GM19395 (cell line): Measurements from ENCODE around the gene NRCAM.
"Not testable (repeated sequence)": the region's sequence is repeated elsewhere in the genome, so short reads cannot be mapped to it uniquely, and the experiment has no call there.

Experiments
- ATAC-seq: cut with Tn5 transposase; IDR thresholded peaks from one replicate; pipeline ENCODE4 v1.9.1; 2021; ENCODE audit warnings: mild to moderate bottlenecking, moderate library complexity; ENCODE audit not compliant: unreplicated experiment

The NRCAM gene

DNA sequence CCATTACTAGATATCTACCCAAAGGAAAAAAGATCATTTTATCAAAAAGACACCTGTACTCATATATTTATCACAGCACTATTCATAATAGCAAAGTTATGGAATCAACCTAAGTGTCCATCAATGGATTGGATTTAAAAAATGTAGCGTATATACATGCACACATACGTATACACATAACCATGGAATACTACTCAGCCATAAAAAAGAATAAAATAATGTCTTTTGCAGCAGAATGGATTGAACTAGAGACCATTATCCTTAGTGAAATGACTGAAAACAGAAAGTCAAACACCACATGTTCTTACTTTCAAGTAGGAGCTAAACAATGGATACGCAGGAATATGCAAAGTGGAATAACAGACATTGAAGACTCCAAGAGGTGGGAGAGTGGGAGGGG lies 168.4 kb downstream of the NRCAM start:
- ATAC-seq: no peak

DNA sequence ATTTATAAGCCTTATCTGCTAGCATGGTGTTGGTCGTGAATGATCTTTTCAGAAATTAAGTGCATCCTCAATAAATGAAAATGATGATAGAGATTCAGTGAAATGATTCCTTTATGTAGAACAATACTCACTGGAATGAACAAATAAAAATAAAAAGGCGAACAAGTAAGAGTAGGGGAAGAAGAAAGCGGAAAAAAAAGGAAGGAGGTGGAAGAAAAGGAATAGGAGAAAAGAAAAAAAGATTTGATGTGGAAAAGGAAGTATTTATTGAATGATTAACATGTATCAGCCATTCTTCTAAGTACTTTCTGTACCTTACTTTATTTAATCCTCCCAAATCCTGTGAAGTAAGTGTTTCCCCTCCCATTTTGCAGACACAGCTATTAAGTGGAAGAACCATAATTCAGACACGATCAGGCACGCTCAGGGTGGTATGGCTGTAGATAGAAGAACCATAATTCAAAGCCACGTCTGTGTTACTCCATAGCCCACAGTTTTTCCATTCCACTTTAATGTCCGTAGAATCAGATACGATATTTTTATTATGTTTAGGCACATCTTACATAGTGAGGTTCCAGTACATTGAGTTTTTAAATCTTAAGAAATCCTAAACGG lies 169.8 kb downstream of the NRCAM start:
- ATAC-seq: no peak

DNA sequence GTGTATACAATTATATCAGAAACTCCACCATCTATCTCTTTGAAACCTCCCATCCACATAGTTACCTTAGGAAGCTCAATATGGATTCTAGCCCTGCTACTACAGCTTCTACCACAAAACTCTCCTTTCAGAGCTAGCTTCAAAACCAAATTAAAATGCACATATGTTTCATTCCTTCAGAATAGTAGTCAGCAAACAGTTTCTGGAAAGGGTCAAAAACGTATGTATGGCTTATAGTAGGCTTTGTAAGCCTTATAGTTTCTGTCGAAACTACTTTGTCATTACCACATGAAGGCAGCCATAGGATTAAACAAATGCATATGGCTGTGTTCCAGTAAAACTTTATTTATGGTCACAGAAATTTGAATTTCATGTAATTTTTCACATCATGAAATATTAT lies 170.5 kb downstream of the NRCAM start:
- ATAC-seq: no peak

DNA sequence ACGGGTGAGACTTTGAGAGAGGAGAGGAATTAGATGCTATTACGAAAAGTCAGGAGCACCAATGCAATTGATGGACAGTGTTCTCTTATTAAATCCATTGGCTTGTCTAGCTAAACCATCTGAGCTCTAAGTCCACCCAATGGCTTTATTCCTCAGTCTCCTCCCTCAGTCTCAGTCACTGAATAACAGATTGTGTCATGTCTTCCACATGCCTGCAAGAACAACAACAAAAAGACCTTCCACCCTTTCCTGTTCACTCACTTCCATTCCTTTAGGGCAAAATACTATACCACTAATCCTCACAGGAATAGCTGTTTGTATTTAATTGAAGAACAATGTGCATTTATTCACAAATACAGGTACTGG lies 171.2 kb downstream of the NRCAM start:
- ATAC-seq: no peak

DNA sequence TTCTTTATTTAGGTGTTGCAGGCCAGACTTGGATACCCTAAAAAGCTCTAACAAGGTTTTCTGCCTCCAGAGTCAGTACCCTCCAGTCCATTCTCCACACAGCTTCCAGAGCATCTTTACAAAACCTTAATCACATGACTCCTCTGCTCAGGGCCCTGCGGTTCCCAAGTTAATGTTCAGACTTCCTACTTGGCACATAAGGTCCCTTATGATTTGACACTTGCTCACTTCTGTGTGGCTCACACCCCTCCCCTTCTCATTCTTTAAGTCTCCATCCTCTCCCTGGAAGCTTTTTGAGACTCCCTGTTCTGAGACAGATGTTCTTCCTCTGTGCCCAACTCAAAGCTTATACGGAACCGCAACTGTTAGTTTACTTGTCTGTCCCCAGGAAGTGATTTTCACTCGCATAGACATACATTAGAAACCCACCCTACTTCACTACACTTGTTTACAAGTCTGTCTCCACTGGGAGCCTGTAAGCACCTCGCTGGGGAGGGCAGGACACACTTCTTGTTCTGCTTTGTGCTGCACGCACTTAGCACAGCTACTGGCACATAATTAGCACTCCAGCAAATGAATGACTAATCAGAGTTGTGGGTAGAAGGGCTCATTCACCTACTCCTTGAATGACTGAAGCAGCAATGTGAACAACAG lies 171.8 kb downstream of the NRCAM start:
- ATAC-seq: peak; percentile 80

DNA sequence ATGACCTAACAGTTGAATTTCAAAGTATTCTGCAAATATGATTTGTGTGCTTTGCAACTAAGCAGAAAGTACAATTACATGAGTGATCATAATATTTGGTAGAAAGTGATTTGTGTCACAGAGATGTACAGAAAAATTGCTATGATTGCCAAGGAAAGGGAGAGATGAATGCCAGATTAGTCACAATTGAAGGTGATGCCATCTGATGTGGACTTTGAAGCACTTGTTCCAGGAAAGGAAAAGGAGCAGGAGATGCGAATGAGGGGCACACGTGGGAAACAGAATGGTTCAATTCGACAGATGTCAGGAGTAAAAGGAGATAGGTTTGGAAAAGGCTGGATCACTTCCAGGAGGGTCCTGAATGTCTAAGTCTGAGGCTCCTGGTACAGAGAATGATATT lies 173.0 kb downstream of the NRCAM start:
- no peak for ATAC-seq

DNA sequence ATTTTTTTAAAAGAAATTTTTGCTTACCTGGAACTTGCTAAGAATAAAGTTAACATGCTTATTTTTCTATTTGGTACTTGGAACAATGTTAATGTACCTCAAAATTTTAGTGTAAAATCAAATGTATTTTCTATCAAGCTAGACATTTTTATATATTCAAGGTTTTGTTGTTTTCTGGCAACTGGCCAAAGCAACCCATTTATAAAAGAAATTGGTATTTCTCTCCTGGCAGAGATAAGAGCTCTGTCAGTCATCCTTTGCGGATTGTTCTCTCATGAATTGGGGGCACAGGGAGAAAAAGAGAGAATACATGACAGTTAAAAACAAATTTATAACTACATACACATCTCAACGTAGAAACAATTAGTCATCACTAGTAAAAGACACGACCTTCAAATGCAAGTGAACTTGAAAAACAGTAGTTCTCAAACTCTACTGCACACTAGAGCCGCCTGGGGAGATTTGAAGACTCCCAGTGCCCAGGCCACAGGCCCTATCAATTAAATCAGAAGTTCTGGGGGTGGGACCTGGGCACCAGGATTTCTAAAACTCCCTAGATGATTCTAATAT lies 173.7 kb downstream of the NRCAM start:
- no peak for ATAC-seq

DNA sequence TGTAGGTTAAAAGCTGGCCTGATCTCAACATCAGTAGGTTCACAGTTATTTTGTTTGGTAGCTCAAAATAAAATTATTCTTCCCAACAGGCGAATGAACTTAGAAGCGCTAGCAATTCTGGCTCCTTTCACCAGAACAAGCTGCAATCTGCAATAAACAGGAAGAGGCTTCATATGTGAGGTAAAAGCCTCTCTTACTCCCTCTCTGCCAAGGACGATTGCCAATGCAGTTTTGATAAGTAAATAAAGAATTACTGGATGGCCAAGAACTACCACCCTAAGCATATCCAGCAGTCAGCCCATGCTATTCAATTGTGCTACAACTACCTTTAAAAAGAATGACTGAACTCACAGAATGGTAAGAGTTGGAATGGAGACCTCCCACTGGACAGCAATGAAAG lies 176.1 kb downstream of the NRCAM start:
- ATAC-seq: no peak

DNA sequence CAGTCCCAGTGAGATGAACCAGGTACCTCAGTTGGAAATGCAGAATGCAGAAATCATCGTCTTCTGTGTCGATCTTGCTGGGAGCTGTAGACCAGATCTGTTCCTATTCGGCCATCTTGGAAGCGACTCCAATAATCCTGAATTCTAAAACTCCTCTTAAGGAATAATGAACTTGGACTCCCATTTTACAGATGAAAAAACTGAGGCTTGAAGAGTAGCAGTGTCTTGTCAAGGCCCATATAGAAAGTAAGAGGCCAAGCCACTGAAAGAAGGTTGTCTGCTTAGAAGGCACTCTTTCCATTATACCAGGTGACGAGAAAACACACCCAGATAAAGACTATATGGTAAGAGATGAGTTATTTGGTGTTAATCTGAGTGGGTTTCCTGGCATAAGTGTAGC lies 177.5 kb downstream of the NRCAM start:
- no peak for ATAC-seq

DNA sequence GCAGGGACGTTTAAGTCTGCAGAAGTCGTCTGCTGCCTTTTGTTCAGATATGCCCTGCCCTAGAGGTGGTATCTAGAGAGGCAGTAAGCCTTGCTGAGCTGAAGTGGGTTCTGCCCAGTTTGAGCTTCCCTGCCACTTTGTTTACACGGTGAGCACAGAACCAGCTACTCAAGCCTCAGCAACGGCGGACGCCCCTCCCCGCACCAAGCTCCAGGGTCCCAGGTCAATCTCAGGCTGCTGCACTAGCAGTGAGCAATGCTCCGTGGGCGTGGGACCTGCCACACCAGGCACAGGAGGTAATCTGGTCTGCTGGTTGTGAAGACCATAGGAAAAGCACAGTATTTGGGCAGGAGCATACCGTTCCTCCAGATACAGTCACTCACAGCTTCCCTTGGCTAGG lies 178.0 kb downstream of the NRCAM start:
- ATAC-seq: no peak

DNA sequence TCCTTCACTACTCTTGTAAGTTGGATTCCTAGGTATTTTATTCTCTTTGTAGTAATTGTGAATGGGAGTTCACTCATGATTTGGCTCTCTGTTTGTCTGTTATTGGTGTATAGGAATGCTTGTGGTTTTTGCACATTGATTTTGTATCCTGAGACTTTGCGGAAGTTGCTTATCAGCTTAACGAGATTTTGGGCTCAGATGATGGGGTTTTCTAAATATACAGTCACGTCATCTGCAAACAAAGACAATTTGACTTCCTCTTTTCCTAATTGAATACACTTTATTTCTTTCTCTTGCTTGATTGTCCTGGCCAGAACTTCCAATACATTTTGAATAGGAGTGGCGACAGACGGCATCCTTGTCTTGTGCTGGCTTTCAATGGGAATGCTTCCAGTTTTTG lies 181.8 kb downstream of the NRCAM start:
- not testable (repeated sequence) for ATAC-seq

DNA sequence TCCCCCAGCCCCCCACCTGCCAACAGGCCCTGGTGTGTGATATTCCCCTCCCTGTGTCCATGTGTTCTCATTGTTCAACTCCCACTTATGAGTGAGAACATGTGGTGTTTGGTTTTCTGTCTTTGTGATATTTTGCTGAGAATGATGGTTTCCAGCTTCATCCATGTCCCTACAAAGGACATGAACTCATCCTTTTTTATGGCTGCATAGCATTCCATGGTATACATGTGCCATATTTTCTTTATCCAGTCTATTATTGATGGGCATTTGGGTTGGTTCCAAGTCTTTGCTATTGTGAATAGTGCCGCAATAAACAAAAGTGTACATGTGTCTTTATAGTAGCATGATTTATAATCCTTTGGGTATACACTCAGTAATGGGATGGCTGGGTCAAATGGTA lies 183.3 kb downstream of the NRCAM start:
- not testable (repeated sequence) for ATAC-seq

DNA sequence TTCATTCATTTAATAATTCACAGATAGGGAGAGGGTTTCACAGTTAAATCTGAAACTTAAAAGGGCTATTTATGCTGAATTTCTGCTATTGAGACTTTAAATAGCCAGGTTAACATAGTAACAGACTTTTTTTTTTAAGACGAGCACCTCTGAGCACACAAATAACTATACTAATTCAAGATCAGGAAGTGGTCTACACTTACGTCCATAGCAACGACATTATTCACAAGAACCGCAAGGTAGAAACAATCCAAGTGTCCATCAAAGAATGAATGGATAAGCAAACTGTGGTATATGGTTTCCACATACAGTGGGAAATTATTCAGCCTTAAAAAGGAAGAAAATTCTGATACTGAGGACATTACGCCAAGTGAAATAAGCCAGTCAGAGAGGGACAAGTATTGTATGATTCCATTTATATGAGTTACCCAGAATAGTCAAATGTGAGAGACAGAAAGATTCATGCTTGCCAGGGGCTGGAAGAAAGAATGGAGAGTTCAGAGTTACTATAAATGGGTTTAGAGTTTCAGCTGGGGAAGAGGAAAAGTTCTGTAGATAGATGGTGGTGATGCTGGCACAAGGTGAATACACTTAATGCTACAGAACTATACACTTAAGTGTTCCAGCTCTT lies 185.7 kb downstream of the NRCAM start:
- peak; percentile 67 for ATAC-seq

DNA sequence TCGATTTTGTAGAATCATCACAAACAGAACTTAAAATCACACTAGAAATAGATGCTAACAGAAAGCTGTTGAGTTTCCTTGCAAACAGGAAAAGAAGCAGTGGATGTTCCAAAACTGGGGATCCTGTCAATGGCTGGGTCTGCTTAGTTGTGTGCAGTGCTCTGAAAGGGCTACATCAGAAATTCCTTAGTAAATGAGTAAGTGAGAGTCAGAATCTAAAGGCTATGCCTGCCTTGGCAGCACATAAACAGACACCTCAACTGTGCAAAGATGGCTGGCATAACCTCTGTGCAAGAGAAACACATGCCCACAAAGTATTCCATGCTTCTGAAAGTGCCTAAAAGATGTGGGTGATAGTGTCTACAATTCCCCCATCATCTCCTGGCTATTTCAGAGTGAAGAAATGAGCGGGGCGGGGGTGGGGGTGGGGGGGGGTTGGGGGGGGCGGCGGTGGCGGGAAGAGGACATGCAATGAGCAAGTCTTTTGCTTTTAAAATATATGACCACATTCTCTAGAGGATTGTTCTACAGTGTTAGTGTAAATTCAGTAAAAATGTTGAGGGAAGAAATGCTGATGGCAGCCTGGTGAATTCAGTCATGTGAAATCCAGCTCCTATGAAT lies 187.9 kb downstream of the NRCAM start:
- ATAC-seq: no peak

DNA sequence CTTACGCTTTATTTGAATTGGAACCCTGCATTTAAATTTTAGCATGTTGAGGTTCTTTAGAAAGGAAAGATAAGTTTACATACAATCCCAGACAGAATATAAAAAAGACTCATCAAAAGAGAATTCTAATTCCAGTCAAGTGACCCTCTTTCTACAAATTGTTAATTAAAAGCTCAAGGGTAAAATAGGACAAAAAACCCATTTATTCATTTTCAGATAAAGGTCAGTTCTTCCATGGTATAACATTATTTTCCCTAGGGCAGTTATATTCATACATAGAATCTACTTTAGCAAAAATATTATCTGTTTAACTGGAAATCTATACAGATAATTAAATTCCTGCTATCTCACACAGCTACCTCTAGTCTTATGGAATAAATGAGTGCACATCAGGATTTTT lies 188.6 kb downstream of the NRCAM start:
- no peak for ATAC-seq

DNA sequence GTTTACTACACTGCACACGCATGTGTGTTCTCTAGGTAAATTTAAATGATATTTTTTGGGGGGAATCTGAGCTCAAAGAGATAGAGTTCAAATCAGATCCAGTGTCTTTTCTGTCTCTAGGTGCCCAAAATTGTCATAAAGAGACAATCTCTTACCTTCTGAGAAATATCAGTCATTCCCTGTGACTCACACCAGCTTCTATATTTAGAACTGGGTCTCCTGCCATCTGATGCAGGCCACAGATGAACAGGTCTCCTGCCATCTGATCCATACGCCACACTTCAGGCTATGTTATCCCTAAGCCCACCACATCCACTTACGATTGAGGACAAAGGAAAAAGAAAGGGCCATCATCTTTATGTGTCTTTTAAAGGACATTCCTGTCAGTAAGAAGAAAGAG lies 189.7 kb downstream of the NRCAM start:
- ATAC-seq: no peak

DNA sequence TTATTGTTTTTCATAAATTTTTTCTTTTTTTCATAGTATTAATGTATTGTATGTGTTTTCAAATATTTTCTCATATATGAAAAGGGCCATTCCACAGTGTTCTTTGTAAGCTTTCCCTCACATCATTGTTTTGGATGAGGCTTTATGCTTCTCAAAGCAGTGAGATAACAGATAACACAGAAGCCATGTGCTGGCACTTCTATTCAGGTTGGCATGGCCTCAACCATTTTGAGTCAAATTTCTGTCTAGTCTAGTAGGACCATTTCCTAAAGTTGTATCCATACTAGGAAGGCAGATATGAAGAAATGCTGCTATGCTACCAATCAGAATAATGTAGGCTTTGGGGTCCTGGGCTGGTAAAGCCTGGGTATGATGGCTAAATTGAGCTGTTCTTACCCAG lies 190.2 kb downstream of the NRCAM start:
- no peak for ATAC-seq

DNA sequence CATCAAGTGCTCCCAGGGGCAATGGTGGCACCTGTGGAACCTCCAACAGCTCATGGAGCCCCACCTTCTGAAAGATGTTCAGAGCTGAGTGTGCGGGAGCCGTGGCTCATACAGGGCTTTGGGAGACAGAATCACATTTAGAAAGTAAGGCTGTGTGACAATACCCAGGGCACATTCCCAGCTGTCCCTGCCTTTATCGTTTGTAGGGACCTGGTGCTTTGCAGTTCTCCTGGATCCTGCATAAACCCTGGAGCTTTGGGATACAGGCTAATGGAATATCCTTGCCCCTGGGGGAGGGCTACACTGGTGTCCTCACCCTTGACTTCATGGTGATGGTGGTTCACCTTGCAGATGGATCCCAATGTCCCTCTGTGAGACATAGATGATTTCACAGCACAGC lies 191.2 kb downstream of the NRCAM start:
- no peak for ATAC-seq

DNA sequence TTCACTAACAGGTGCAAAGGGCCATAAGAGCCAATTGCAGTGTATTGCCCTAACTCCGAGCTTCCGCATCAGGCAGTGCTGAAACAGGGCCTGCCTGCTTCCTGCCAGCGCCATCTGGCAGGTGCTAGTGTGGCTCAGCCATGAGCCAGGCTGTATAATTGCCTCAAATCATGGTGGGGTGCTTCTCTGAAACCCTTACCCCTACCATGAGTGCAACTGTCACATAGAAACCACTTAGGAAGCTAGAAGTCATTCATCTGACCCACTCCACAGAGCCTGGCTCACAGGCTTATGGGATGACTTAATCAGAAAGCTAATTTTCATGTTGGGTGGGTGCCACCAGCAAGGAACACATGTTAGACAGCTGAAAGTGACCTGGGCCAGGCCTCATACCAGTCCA lies 192.8 kb downstream of the NRCAM start:
- no peak for ATAC-seq

DNA sequence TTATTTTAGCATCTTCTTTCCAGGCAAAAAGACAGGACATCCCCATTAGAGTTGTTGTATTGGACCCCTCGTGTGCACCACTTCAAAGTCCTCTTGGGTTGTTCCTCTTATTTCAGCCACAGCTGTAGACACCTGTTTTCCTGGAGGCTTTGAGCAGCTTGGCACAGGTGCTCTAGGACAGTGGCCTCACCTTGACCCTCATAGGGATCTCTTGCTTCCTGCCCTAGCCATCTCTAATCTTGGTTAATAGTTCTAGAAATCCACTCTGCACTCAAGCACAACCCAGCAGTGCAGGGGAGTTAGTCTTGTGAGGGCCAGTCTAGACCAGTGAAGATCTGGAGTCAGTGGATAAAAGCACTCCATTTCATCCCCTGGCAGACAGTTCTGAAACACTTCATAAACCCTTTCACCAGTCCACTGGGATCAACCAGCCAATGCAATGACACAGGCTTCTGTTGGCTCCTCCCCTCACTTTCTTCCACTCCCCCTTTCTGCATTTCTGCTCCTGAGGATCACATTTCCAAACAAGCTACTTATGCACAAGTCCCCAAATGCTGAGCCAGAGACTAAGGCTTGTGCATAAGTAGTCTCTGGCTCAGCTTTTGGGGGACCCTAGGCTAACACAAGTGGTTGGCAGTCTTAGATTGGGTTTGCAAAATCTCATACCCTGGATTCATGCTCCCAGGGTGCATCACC lies 194.5 kb downstream of the NRCAM start:
- ATAC-seq: no peak

DNA sequence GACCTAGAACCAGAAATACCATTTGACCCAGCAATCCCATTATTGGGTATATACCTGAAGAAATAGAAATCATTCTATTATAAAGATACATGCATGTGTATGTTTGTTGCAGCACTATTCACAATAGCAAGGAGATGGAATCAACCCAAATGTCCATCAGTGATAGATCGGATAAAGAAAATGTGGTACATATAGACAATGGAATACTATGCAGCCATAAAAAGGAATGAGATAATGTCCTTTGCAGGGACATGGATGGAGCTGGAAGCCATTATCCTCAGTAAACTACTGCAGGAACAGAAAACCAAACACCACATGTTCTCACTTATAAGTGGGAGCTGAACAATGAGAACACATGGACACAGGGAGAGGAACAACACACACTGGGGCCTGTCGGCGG lies 196.8 kb downstream of the NRCAM start:
- ATAC-seq: not testable (repeated sequence)
